NCI-H345 treated with DMSO at 0.1 percent for 48 hours (cell line): ENCODE data around the gene CPVL.

ENCODE experiments used
- DNase-seq: peaks from one replicate; lab custom pipeline; 2025; ENCODE audit not compliant: unreplicated experiment; lab: John Stamatoyannopoulos, UW

CPVL gene

DNA sequence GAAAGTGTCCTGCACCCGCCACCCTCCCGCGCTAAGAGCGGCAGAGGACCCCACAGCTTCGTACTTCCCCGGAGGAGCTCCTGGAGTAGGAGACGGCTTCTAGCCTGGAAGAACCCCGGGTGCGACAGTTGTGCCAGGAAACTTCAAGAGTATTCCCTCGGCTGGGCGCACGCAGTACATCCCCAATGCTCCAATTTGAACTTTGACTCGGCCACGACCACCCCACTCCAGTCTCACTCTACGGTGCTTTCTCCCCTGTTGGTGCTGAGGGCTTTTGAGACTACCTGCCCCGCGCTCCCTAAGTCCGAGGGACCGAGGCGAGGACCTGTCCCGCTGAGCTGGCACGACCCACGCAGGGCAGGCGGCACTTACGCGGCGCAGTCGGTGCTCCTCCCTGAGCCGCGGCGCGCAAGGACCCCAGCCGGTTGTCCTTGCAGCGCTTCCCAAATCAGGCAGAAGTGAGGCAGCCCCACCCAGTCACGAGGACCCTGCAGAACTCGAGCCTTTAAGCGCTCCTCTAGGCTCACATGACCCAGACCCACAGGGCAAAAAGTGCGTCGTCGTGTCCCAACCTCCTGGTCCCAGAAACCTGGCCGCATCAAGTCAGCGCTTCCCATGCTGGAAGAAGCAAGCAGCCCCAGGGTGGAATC, at the start of gene CPVL:
CPVL (minus strand) TSS at position 481 of the 650 bp plus-strand sequence. CDS start 25,476 bp downstream, outside the sequence.
- peak; percentile 55 for DNase-seq

GRCh38 chr7:29194594-29195427, 48.5 kb upstream of the CPVL start, which contains the start of gene CHN2:
CHN2 (plus strand) TSS chr7:29194775.
- DNase-seq: peak; percentile 49

DNA sequence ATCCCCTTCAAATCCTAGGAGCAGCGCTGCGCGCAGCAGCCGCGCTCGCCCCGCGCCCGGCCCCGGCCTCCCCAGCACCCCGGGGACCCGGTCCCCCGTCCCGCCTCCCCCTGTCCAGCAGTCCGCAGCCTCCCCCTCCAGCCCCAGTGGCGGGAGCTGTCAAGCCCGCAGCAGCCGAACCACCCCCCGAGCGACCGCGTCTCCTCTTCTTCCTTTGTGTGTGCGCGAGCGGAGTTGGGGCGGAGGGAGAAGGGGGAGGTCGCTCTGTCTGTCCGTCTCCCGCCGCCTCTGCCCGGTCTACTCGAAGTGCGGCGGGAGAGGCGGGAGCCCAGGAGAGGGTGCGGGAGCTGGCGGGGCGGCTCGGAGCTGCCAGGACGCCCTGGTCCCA, 47.9 kb upstream of the CPVL start:
- DNase-seq: no peak

DNA sequence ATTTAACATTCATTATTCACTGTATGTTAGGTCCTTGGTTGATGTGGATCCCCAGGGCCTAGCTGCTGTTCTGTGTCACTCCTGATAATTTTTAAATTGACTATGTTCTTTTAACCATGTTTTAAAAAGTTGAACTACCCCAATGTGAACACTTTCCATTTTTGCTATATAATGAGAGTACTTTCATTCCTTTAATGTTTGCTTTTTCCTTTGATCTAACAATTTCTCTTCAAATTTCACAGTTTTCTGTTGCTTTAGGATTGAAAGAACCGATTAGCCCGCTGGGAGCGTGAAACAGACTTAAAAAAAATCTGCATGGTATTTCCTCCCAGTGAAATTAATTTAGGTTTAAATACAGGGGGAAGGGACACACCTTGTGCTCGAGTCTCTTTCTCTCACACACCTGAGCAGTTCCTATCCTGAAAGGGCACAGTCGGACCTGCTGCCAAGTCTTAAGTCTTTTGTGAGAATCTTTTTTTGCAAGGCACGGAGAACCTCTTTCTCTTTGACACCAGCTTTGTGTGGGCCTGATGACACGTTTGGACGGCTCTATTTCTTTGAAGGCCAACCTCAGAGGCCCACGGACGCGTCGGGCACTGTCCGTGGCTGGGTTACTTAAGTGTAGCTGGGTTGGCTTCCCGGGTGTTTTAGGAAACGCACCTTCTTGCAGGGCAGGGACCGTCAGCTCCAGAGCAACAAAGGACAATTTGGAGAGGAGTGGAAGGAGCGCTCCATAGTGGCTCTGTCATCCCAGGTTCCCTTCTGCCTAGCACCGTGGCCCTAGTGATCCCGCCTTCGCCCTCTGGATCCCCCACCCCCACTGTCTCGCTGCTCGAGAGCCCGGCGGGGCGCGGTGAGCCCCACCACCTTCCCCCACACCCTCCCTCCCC, 47.2 kb upstream of the CPVL start:
- no peak for DNase-seq

GRCh38 chr7:29192811-29193210, 46.5 kb upstream of the CPVL start:
- DNase-seq: no peak

DNA sequence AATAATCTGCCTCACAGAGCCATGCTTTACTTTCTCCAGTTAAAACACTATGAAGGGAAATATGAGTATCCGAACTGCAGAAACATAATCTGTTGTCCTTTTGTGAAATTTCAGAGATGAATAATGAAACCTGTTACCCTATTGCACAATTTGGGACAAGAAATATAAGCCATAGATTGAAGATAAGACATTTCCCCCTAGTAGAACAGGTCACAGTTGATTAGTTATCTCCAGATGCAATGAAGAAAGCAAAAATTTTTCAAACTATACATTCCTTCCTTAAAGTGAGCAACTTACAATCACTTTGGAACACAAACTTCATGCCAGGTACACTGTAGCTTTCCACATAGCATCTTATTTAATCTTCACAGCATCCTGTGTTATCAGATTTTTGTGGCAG, 46.0 kb upstream of the CPVL start:
- DNase-seq: no peak

GRCh38 chr7:29190349-29191045, 44.2 kb upstream of the CPVL start:
- DNase-seq: peak; percentile 86

DNA sequence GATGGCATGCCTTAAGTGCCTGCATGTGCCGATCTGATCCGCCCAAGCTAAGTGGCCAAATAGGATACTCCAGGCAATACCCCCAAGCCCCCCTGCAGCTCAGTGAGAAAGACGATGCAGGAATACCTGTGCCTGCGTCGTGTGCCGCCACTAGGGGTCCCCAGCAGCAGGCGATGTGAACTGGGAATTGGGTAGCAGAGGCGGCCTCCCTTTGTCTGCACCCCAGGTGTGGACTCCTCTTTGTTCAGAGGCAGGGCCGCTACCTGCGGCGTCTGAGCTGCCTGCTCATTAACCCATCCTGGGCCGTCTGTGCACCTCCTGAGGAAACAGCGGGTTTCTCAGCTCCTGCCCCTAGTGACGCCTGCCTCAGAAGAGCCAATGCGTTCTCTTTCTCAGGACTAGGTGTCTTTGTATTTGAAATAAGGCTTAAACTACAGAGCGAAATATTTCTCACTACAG, 43.4 kb upstream of the CPVL start:
- DNase-seq: peak; percentile 96

GRCh38 chr7:29185613-29186012, 39.3 kb upstream of the CPVL start:
- DNase-seq: no peak

- DNase-seq: no peak
Measured at GRCh38 chr7:29184599-29184998, 38.3 kb upstream of the CPVL start.

- no peak for DNase-seq
Measured at GRCh38 chr7:29179115-29179514, 32.8 kb upstream of the CPVL start.

GRCh38 chr7:29177963-29178600, 31.7 kb upstream of the CPVL start:
- no peak for DNase-seq

- no peak for DNase-seq
Measured at GRCh38 chr7:29173458-29173857, 27.1 kb upstream of the CPVL start.

DNA sequence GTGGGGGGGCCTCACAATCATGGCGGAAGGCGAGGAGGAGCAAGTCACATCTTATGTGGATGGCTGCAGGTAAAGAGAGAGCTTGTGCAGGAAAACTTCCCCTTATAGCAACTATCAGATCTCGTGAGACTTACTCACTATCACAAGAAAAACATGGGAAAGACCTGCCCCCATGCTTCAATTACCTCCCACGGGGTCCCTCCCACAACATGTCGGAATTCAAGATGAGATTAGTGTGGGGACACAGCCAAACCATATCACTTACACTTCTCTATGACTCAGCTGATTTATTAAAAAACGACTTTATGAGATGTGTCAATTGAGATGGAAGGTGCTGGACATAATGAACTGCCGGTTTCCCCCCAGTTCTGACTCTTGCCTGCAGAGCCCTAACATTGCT, 24.4 kb upstream of the CPVL start:
- no peak for DNase-seq

- DNase-seq: no peak
Measured at GRCh38 chr7:29167721-29168120, 21.4 kb upstream of the CPVL start.

DNA sequence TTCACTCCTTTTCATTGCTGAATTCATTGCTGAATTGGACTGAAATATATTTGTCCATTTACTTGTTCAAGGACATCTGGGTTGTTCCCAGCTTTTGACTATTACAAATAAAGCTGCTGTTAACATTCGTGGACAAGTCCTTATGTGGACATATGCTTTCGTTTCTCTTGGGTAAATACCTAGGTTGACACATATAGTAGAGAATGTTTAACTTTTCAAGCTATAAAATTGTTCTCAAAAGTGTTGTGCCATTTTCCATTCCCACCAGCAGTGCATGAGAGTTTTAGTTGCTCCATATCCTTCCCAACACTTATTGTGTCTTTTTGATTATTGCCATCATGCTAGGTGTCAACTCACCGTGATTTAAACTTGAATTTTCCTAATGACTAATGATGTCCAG, 17.5 kb upstream of the CPVL start:
- no peak for DNase-seq

DNA sequence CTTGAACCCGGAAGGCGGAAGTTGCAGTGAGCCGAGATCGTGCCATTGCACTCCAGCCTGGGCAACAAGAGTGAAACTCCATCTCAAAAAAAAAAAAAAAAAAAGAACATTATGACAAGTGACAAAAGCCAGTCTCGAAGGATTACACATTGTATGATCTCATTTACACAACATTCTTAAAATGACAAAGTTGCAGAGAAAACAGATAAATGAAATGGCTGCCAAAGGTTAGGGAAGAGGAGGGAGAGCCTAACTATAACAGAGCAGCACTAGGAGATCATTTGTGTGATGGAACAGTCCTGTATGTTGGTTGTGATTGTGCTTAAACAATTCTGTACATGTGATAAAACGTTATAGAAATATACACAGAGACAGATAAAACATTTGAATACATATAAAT, 16.2 kb upstream of the CPVL start:
- no peak for DNase-seq

- DNase-seq: no peak
Measured at GRCh38 chr7:29161231-29161630, 14.9 kb upstream of the CPVL start.

GRCh38 chr7:29160080-29160479, 13.7 kb upstream of the CPVL start:
- no peak for DNase-seq

DNA sequence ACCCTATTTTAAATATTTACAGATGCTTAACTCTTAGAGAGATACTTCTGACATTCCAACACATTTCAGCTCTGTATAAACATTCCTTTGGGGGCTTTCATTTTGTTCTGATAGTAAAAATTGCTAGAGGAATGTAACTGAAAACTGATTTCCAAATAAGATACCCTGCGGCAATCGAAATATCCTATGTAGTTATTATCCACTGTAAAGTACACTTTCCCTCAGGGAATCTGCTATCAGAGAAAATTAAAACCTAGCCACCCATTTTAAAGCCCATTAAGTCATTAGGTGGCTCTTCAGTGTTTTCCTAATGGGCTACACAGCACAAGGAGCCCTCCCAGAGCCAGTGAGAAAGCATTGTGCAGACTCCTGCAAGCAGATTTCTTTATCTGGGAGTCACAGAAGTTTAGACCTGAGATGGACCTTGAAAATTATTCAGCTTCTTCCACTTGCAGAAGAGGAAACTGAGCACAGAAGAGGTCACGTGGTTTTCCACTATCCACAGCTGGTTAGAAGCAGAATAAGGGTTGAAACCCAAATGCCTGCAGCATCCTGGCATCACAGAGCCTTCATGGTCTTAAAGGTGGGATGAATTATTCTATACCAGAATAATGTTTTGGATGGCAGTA, 12.6 kb upstream of the CPVL start:
- DNase-seq: no peak
